ENCODE data around the gene HCK. TPM values are rescaled to one million over a fixed set of nuclear protein-coding genes. Genes with fewer than 3 reads are reported as not detected.

HCK gene
- total RNA-seq, 1 donor from 2014 or later = under 0.01 TPM

- Histone ChIP-seq H3K4me3 (ENCODE audit: low read depth, low read length) (no peak overlapping the region), H3K27me3 (ENCODE audit: control insufficient read depth, insufficient read depth, low read length) (peaks cover 4% of the 10 kb centered on the region), H3K36me3 (ENCODE audit: control insufficient read depth, insufficient read depth, low read length) (no peaks in the 10 kb centered on the region)
- TF ChIP-seq CTCF (IDR thresholded peaks at IDR 0.05; ENCODE audit: insufficient read depth, low read length, severe bottlenecking) = no peak
- FAIRE-seq (no peak), DNase-seq (ENCODE audit: low read depth) (no peak)
Observed at GRCh38 chr20:32080783-32081182, 28.7 kb downstream of the HCK start.

- no peaks in the 10 kb centered on the region for H3K36me3 ChIP-seq (ENCODE audit: control insufficient read depth, insufficient read depth, low read length)
- no peak for TF ChIP-seq CTCF (IDR thresholded peaks at IDR 0.05; ENCODE audit: insufficient read depth, low read length, severe bottlenecking)
- no peak for FAIRE-seq
Observed at GRCh38 chr20:32083469-32083868, 31.4 kb downstream of the HCK start.

GRCh38 chr20:32087070-32087469 lies 35.0 kb downstream of the HCK start:
- Histone ChIP-seq H3K4me3 (ENCODE audit: low read depth, low read length) (no peak overlapping the region), H3K36me3 (ENCODE audit: control insufficient read depth, insufficient read depth, low read length) (no peaks in the 10 kb centered on the region), H3K27me3 (ENCODE audit: control insufficient read depth, insufficient read depth, low read length) (no peaks in the 10 kb centered on the region)
- DNase-seq (ENCODE audit: low read depth) (no peak), FAIRE-seq (no peak)
- TF ChIP-seq CTCF (IDR thresholded peaks at IDR 0.05; ENCODE audit: insufficient read depth, low read length, severe bottlenecking) = no peak

More at GRCh38 chr20:32083469-32083868, 31.4 kb downstream of the HCK start:
- peaks cover 4% of the 10 kb centered on the region for H3K27me3 ChIP-seq (ENCODE audit: control insufficient read depth, insufficient read depth, low read length)
- no peak for DNase-seq (ENCODE audit: low read depth)
- H3K4me3 ChIP-seq (ENCODE audit: low read depth, low read length) = no peak overlapping the region

- no peaks in the 10 kb centered on the region for H3K36me3 ChIP-seq (ENCODE audit: control insufficient read depth, insufficient read depth, low read length)
- no peak overlapping the region for H3K4me3 ChIP-seq (ENCODE audit: low read depth, low read length)
- no peak for TF ChIP-seq CTCF (IDR thresholded peaks at IDR 0.05; ENCODE audit: insufficient read depth, low read length, severe bottlenecking)
- DNase-seq (ENCODE audit: low read depth) (no peak), FAIRE-seq (no peak)
- no peaks in the 10 kb centered on the region for H3K27me3 ChIP-seq (ENCODE audit: control insufficient read depth, insufficient read depth, low read length)
Observed at GRCh38 chr20:32088759-32089158, 36.7 kb downstream of the HCK start.

GRCh38 chr20:32089637-32090362 lies 37.8 kb downstream of the HCK start:
- Histone ChIP-seq H3K36me3 (ENCODE audit: control insufficient read depth, insufficient read depth, low read length) (no peaks in the 10 kb centered on the region), H3K4me3 (ENCODE audit: low read depth, low read length) (no peak overlapping the region), H3K27me3 (ENCODE audit: control insufficient read depth, insufficient read depth, low read length) (no peaks in the 10 kb centered on the region)
- DNase-seq (ENCODE audit: low read depth) = no peak
- FAIRE-seq = no peak
- no peak for TF ChIP-seq CTCF (IDR thresholded peaks at IDR 0.05; ENCODE audit: insufficient read depth, low read length, severe bottlenecking)

GRCh38 chr20:32091888-32092346 lies 39.9 kb downstream of the HCK start:
- Histone ChIP-seq H3K27me3 (ENCODE audit: control insufficient read depth, insufficient read depth, low read length) (no peaks in the 10 kb centered on the region), H3K4me3 (ENCODE audit: low read depth, low read length) (no peak overlapping the region), H3K36me3 (ENCODE audit: control insufficient read depth, insufficient read depth, low read length) (no peaks in the 10 kb centered on the region)
- FAIRE-seq (no peak), DNase-seq (ENCODE audit: low read depth) (peak; percentile 55)
- TF ChIP-seq CTCF (IDR thresholded peaks at IDR 0.05; ENCODE audit: insufficient read depth, low read length, severe bottlenecking) = peak; percentile 96

Measured in bronchial epithelial cell (primary cell).